HG03442 (cell line): ENCODE measurements around the gene NCAM1.

Experiments
- ATAC-seq: cut with Tn5 transposase; IDR thresholded peaks from one replicate; pipeline ENCODE4 v1.9.1; 2021; ENCODE audit warnings: mild to moderate bottlenecking, moderate library complexity; ENCODE audit not compliant: unreplicated experiment

Gene NCAM1

GRCh38 chr11:113082341-113082955 lies 121.2 kb downstream of the NCAM1 start:
- ATAC-seq: no peak

DNA sequence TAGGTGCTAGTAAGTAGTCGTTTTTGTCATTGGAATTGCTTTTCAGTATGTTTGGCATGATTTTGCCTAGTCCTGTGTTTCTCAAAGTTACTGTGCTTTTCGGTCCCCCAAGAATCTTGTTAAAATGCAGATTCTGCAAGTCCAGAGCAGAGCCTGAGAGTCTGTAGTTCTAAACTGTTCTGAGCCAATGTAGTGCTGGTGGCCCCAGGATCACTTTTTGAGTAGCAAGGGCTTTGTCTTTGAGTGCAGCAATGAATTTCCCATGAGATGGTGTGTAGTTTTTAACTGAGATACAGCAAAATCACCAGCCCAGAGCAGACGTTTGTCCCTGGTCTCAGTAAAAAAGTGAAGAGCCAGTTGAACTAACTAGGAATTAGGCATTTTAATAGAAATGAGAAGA lies 122.4 kb downstream of the NCAM1 start:
- no peak for ATAC-seq

DNA sequence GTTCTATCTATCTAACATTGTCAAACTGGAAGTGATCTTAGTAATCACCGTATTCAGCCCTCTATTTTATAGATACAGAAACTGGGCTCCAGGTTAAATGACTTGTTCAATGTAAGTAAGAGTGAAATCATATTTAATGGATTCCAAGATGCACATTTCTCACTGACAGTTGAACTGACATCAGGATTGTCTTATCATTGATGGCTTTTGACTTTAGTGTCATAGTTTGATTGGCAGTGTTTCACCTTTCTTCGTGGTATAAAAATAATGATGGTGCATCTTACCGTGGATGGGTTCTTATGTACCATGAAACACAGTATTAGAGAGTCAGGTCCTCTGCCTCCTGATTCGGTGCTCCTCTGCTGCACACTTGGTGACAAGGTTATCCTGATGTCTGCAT lies 123.1 kb downstream of the NCAM1 start:
- no peak for ATAC-seq

DNA sequence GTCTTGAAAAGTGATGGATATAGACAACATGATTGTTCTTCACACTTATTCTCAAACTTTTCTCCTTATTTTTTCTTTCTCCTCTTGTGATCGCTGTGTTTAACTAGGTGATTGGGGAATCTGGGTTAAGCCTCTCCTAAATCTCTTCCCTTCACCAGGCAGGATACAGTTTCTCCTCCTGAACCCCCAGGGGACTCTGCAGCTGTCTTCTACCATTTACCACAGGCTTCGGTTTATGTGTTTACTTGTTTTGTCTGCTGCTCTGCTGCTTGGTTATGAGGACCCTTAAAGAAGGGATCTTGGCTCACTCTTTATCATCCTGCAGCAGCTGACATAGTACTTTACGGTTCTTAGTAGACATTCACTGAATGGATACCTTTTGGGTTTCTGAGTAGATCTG lies 124.2 kb downstream of the NCAM1 start:
- no peak for ATAC-seq

- ATAC-seq: no peak
Measured at GRCh38 chr11:113087706-113088105, 126.5 kb downstream of the NCAM1 start.

DNA sequence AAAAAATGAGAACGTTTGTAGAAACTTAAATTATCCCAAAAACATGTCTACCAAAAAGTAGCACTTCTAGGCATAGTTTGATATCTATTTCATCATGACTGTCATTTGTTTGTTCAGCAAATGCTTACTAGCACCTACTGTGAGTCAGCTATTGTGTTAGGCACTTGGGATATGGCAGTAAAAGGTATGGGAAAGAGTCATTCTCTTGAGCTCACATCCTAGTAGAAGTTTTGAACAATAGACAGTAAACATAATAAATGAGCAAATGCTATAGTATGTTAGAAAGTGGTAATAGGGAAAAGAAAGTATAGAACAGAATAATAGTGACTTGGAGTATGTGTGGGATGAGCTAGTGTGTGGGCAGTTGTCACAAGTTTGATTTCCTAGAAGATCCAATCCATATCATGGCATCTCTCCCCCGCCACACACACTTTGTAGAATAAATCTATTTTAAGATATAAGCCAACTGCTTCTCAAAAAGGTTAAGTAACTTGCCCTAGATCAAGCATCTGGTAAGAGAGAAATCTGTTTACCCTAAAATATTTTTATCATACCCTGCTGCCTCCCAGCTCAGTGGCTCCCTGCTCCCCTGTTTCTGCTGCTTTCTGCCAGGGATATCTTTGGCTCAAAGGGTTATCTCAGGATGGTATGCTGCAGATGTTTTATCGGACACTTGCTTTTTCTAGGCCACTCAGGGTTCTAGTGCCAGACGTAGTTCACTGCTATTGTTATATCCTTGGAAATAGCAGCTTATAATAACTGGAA lies 129.7 kb downstream of the NCAM1 start:
- ATAC-seq: no peak

DNA sequence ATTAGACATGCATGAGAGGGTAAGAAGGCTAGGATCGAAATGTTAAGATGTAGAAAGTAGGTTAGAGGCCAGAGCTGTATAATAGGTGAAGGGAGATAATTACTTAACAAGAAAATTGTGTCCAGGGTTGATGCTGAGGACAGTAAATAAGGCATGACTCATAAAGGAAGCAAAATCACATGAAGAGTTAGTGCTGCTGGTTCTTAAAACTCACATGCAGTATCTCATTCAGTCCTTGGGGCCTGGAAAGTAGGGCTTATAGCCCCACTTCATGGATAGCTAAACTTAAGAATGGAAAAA lies 130.2 kb downstream of the NCAM1 start:
- ATAC-seq: no peak

GRCh38 chr11:113096648-113097047 lies 135.4 kb downstream of the NCAM1 start:
- no peak for ATAC-seq

DNA sequence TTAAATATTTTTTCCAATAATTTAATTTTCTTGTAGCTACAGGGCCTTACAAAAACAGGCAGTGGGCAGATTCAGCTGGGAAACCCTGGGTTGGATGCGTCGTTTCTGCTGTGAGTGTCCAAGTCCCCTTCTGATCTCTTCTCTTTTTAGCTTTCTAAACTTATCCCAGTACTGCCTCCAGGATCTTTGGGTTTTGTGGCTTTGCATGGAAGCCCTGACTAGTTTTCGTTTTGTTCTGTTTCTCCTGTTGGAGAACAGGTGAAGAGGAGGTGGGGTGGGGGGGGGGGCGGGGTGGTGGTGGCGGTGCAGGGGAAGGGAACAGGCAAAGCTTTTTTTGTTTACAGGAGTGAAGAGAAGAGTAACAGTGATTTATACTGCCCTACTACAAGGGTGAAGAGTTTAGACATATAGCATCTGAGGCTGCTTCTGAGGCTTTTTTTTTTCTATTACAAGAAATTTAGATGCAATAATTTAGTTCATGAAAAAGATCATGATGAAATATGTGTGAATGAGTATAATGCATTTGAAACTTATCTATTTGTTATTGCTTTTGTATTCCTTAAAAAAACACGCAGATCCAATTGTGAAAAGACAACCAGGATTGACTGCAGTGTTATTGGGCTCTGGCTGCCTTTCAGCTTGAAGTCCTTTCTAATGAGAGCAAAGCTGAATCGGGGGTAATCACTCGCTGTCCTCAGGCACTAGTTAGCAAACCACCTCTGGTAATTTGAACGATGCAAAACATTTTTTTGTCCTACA lies 142.9 kb downstream of the NCAM1 start:
- ATAC-seq: no peak

GRCh38 chr11:113104691-113105251 lies 143.6 kb downstream of the NCAM1 start:
- no peak for ATAC-seq

DNA sequence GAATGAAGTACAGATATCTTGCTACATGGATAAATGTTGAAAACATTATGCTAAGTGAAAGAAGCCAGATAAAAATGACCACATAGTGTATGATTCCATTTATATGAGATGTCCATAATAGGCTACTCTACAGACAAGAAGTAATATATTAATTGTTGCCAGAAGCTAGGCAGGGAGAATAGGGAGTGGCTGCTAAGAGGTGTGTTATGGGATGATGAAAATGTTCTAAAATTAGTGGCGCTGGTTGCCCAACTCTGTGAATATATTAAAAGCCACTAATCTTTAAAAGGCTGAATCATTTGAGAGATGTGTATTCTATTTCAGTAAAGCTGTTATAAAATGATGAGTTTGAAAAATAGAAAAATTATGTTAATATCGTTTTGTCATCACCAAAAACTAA lies 144.4 kb downstream of the NCAM1 start:
- ATAC-seq: no peak

GRCh38 chr11:113106507-113106906 lies 145.3 kb downstream of the NCAM1 start:
- no peak for ATAC-seq

GRCh38 chr11:113110046-113110445 lies 148.8 kb downstream of the NCAM1 start:
- no peak for ATAC-seq

GRCh38 chr11:113111156-113111555 lies 149.9 kb downstream of the NCAM1 start:
- no peak for ATAC-seq

GRCh38 chr11:113112307-113112706 lies 151.1 kb downstream of the NCAM1 start:
- ATAC-seq: no peak

DNA sequence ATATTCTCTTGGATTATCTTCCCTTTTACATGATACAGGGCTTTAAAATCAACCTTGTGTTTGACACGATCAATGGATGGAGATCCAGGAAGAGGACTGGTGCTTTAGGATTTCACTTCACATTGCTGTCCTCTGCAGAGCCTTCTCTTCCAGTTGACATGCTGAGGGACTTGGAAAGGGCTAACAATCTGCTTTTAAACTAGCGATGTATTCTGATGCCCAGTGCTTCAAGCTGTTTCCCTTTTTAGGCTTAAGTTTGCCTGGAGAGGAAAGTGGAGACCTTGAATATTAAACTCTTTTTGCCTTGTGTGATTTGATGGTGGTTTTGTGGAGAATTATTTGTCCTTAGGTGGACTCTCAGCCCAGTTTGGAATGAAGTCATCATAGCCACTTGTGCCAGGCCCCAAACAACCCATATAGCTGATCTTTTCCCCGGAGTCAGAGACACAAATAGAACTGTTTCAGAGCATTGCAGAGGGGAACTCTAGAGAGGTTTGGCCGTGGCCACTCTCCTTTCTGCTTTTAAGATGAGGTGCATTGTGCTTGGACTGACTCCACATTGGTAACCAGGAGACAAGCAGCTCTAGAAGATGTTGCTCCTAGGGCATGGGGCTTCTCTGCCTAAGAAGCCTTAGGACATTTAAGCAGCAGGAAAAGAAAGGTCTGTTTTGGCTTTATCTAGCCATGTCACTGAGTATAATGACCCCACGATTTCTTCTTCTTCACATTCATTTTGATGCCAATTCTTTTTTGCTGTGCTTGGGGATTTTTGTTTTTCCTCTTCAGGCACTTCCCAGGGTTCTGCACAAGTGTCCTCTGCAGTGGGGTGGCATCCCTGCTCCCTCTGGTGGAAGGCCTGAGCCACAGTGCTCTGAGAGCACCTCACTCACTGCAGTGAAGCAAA lies 152.8 kb downstream of the NCAM1 start:
- ATAC-seq: no peak

DNA sequence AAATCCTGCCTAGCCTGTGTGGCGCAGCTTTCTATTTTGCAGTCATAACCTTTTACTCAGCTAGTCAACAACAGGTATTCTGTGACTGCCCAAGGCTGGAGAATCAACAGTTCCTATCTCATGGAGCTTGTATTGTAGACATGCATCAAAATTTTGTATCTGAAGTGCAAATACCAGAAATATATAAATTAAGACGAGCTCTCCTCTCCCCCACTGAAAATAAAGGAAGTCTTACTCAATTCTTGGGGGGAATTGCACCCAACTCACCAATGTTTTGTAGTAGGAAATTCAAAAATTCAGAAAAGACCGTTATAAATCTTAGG lies 153.4 kb downstream of the NCAM1 start:
- ATAC-seq: no peak

DNA sequence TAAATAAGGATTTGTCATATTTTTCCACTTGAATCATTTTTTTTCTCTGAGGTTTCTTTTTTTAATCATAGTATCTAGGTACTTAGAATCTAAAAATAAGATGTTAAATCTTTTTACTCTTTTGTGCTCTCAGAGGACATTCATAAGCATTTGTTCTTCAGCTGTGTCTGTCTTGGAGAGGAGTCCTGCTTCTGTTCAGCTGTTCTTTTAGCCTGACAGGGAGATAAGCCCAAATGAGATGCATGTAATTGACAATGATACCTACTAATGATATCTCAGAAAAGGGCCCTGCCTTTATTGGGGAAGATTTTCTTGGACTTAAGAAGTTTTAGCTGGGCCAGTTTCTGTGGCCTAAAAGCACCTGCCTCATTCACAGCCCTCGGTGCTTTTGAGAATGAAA lies 156.9 kb downstream of the NCAM1 start:
- no peak for ATAC-seq

DNA sequence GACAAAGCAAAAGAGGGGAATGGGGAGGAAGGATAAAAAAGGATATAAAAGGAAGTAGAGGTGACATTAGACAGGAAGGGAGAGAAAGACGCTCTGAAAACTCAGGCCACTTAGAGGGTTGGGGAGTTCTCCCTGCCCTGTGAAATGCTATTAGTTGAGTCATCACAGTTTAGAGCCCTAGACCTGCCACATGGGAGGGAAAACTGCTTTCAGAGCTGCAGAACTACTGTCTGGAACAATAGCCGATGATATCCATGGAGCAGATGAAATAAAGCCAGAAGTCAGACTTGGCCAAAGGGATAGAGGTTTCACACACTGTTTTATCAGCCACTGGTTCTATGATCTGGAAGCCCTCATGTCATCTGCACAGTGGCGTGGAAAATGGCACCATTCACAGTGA lies 157.9 kb downstream of the NCAM1 start:
- ATAC-seq: no peak

DNA sequence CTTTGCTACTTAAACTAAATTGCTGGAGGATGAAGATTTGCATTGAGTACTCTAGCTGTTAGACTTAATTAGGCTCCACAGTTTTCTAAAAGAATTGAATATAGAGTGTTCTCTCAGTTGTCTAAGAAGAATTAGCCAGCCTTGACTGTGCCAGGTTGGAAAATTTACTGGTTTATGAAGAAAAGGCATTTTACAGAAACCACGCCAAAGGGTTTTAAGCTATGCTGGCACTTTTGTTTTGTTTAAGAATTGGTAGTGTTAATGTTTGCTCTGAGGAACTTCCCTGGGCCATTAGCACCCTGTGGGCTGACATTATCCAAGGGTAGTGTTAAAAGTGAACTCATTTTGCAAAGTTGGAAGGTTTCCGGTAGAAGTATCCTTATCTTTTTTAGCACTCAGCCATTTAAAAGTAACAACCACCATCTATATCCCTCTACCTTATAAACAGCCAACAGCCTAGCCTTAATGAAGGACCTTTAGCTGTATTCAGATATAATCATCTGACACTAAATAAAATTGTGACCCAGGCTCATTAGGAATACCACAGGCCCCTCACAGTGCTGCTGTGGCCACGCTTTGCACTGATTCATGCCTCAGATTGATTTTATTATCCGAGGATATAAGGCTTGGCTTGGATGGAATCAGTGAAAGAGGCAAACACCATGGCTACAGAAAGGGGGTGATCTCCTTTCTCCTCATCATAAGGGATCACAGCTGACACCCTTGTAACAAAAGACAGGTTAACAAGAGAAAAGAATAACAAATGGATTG lies 158.9 kb downstream of the NCAM1 start:
- ATAC-seq: no peak
